H54 (cell line): ENCODE data around the gene ARHGEF7.

ENCODE experiments used
- DNase-seq: peaks from one replicate; pipeline ENCODE4 v3.0.0; 2011; ENCODE audit warnings: low spot score, mixed read lengths; ENCODE audit not compliant: insufficient read length
- FAIRE-seq: peaks from 3 replicates; lab custom pipeline; 2011; peaks lifted over from hg19 to GRCh38; lab: Jason Lieb, UNC
- POLR2A ChIP-seq: IDR thresholded peaks from 2 replicates; pipeline ENCODE4 v1.6.1; 2011; ENCODE audit warnings: low read depth, mild to moderate bottlenecking, low read length

ARHGEF7 gene

GRCh38 chr13:111239764-111240670, 124.9 kb downstream of the ARHGEF7 start:
- DNase-seq (no peak), FAIRE-seq (peak; percentile 27)
- no peak for TF ChIP-seq POLR2A

- TF ChIP-seq POLR2A, result no peak
- FAIRE-seq, result peak; percentile 61
- DNase-seq, result no peak
Observed at GRCh38 chr13:111241006-111241755, 126.1 kb downstream of the ARHGEF7 start.

- no peak for TF ChIP-seq POLR2A
- FAIRE-seq, result no peak
Observed at GRCh38 chr13:111241862-111242261, 126.8 kb downstream of the ARHGEF7 start.

GRCh38 chr13:111242585-111242984, 127.5 kb downstream of the ARHGEF7 start:
- DNase-seq, result no peak
- FAIRE-seq, result no peak
- no peak for TF ChIP-seq POLR2A

More at GRCh38 chr13:111241862-111242261, 126.8 kb downstream of the ARHGEF7 start:
- DNase-seq, result no peak

DNA sequence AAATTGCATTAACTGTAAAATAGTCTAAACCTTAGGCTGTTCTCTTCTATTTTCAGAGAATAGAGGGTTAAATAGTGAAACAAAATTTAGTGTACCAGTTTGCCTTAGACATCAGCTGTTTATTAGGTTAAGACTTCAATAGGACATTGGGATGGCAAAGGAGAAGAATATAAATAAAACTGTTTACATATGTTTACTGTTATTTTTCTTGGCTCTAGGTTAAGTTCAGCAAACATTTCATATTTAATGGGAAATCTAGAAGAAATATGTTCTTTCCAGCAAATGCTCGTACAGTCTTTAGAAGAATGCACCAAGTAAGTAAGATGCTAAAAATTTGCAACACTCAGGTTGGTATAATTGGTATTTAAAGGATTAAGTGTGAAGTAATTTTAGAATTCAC, 128.9 kb downstream of the ARHGEF7 start:
- no peak for FAIRE-seq
- DNase-seq, result no peak
- TF ChIP-seq POLR2A, result no peak

- DNase-seq (no peak), FAIRE-seq (peak; percentile 79)
- TF ChIP-seq POLR2A, result no peak
Observed at GRCh38 chr13:111245576-111246384, 130.7 kb downstream of the ARHGEF7 start.

- no peak for TF ChIP-seq POLR2A
- no peak for DNase-seq
- no peak for FAIRE-seq
Observed at GRCh38 chr13:111247552-111247951, 132.4 kb downstream of the ARHGEF7 start.

DNA sequence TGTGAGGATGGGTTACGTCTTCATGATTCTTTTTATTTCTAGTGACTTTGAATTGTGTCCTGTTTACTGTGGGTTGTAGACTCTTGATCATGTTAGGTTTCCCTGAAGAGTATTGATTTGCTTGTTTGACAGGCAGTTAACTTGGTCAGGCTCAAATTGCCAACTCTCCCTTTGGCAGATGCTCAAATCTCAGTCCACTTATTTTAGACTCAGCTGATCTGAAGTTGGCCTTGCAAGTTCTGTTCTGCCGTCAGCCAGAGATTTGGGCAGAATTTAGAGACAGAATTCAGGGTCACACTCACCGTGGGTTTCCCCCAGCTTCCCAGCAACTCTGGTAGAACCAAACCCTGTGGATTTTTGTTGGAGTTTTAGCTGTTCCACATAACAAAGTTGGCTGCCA, 133.7 kb downstream of the ARHGEF7 start:
- FAIRE-seq, result peak; percentile 60
- no peak for DNase-seq
- no peak for TF ChIP-seq POLR2A

GRCh38 chr13:111249637-111250360, 134.7 kb downstream of the ARHGEF7 start:
- no peak for TF ChIP-seq POLR2A
- DNase-seq, result no peak
- FAIRE-seq, result peak; percentile 57

- TF ChIP-seq POLR2A, result no peak
- no peak for DNase-seq
- peak; percentile 41 for FAIRE-seq
Observed at GRCh38 chr13:111251646-111252445, 136.7 kb downstream of the ARHGEF7 start.

DNA sequence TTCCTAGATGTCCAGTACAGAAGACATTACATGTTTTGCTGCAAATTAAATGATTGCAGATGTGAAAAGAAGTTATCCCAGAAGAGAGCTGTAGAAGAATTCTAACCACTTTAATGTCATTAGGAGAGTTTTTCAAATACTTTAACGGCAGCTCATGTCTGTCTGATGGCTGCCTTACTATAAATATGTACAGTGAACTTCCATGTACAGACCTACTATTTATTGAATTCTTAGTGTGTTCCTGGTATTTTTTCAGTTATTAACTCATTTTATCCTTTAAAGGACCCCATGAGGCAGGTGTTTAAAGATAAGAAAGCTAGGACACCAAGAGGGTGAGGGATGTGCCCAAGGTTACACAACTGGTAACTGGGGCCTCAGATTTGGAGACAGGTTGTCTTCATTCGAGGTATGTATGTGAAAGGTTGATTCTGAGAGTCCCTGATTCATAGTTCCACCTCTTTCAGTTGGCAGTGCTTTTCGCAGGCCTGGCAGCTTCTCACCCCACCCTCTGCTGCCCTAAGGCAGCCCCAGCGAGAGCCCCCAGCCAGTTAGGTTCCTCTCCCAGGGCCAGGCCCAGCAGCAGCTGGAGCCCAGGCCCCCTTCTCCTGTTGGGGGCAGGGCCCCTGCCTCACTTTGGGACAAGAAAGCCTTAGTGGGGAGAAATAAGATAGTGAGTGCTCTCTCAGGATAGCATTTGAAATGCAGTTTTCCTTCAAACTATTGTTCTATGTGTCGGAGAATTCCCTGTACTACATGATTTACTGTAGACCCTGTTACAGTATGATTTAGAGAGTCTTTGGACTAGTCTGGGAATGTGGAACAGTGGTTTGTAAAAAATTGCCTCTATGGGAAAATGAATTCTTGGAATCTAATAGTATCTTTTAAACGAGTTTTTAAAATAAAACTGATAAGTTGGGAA, 137.6 kb downstream of the ARHGEF7 start:
- no peak for DNase-seq
- TF ChIP-seq POLR2A, result no peak
- peak; percentile 15 for FAIRE-seq
